Measurements from ENCODE around the gene PTPN18.

PTPN18 gene

DNA sequence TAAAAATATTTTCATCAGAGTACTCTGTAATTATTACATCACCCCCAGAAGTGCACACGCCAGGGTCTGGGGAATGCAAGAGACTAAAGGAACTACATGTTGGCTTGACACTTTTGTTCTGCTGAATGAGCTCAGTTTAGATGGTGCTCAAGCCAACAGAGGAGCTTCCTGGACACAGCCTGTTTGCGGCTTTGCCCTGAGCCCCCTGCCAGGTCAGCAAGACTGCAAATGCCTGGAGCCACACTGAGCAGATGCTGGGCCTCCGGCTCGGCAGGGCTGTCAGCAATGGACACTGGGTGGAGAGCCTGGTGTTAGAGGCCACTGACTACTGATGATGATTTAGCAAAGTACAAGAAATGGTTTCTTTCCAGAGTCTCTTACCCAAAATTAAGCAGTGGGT lies 31.9 kb downstream of the PTPN18 start:
- no peak overlapping the region for H3K9ac ChIP-seq (ENCODE audit: low read depth, low read length)
- H3K4me2 ChIP-seq (ENCODE audit: insufficient read depth, low read length), result no peak overlapping the region
- no peaks in the 10 kb centered on the region for H3K4me1 ChIP-seq (ENCODE audit: insufficient read depth, low read length)

GRCh38 chr2:130388221-130388907 lies 32.5 kb downstream of the PTPN18 start:
- Histone ChIP-seq H3K4me2 (ENCODE audit: insufficient read depth, low read length) (no peak overlapping the region), H3K9ac (ENCODE audit: low read depth, low read length) (no peak overlapping the region), H3K4me1 (ENCODE audit: insufficient read depth, low read length) (no peaks in the 10 kb centered on the region), H3K27ac (ENCODE audit: low read length) (no peak overlapping the region), H3K4me3 (ENCODE audit: low read depth in 1 of 2, low read length in 2 of 2) (no peak overlapping the region), H2AFZ (ENCODE audit: low read depth, low read length) (no peak overlapping the region), H3K36me3 (ENCODE audit: insufficient read depth, low read length) (no peaks in the 10 kb centered on the region), H4K20me1 (ENCODE audit: insufficient read depth, low read length) (no peaks in the 10 kb centered on the region), H3K79me2 (ENCODE audit: insufficient read depth, low read length) (no peaks in the 10 kb centered on the region), H3K27me3 (ENCODE audit: insufficient read depth, low read length, poor library complexity) (no peaks in the 10 kb centered on the region), H3K9me3 (ENCODE audit: insufficient read depth, low read length, severe bottlenecking) (no peaks in the 10 kb centered on the region)
- no peak for ATAC-seq (ENCODE audit: insufficient read depth, low read depth)
- TF ChIP-seq CTCF (IDR thresholded peaks at IDR 0.05; ENCODE audit: borderline replicate concordance, extremely low read depth, low read length, poor library complexity, severe bottlenecking), result no peak
- TF ChIP-seq EZH2 (IDR thresholded peaks at IDR 0.05; ENCODE audit: borderline replicate concordance, low read depth, low read length, severe bottlenecking), result no peak
- DNase-seq, result no peak

More for the DNA sequence above, 31.9 kb downstream of the PTPN18 start:
- no peaks in the 10 kb centered on the region for H4K20me1 ChIP-seq (ENCODE audit: insufficient read depth, low read length)
- no peak overlapping the region for H3K4me3 ChIP-seq (ENCODE audit: low read depth in 1 of 2, low read length in 2 of 2)
- DNase-seq (no peak), ATAC-seq (ENCODE audit: insufficient read depth, low read depth) (no peak)
- H3K27ac ChIP-seq (ENCODE audit: low read length), result no peak overlapping the region
- H3K36me3 ChIP-seq (ENCODE audit: insufficient read depth, low read length), result no peaks in the 10 kb centered on the region
- no peaks in the 10 kb centered on the region for H3K79me2 ChIP-seq (ENCODE audit: insufficient read depth, low read length)
- H2AFZ ChIP-seq (ENCODE audit: low read depth, low read length), result no peak overlapping the region
- TF ChIP-seq CTCF (IDR thresholded peaks at IDR 0.05; ENCODE audit: borderline replicate concordance, extremely low read depth, low read length, poor library complexity, severe bottlenecking), result no peak
- TF ChIP-seq EZH2 (IDR thresholded peaks at IDR 0.05; ENCODE audit: borderline replicate concordance, low read depth, low read length, severe bottlenecking), result no peak
- no peaks in the 10 kb centered on the region for H3K27me3 ChIP-seq (ENCODE audit: insufficient read depth, low read length, poor library complexity)
- H3K9me3 ChIP-seq (ENCODE audit: insufficient read depth, low read length, severe bottlenecking), result no peaks in the 10 kb centered on the region

DNA sequence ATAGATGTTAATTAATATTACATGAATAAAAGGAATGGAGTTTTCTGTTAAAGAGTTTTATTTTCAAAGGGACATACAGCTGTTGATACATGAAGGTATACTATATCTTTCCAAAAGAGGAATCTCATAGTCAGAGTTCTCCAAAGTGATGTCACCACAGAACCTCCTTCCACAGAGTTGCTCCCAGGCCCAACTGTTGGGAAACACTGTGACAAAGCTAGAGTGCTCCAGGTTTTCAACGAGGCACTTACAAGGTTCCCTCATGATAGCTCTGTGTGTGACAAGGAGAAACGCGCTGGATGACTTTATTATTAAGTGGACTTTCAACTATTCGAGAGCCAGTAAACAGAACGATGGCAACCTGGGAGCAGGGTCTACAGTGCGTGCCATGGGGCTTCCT lies 33.5 kb downstream of the PTPN18 start:
- no peak overlapping the region for H3K9ac ChIP-seq (ENCODE audit: low read depth, low read length)
- no peak overlapping the region for H3K4me3 ChIP-seq (ENCODE audit: low read depth in 1 of 2, low read length in 2 of 2)
- no peak overlapping the region for H2AFZ ChIP-seq (ENCODE audit: low read depth, low read length)
- DNase-seq (no peak), ATAC-seq (ENCODE audit: insufficient read depth, low read depth) (no peak)
- no peaks in the 10 kb centered on the region for H3K36me3 ChIP-seq (ENCODE audit: insufficient read depth, low read length)
- H3K4me2 ChIP-seq (ENCODE audit: insufficient read depth, low read length), result no peak overlapping the region
- H3K79me2 ChIP-seq (ENCODE audit: insufficient read depth, low read length), result no peaks in the 10 kb centered on the region
- no peaks in the 10 kb centered on the region for H3K27me3 ChIP-seq (ENCODE audit: insufficient read depth, low read length, poor library complexity)
- H3K4me1 ChIP-seq (ENCODE audit: insufficient read depth, low read length), result no peaks in the 10 kb centered on the region
- H4K20me1 ChIP-seq (ENCODE audit: insufficient read depth, low read length), result no peaks in the 10 kb centered on the region
- no peaks in the 10 kb centered on the region for H3K9me3 ChIP-seq (ENCODE audit: insufficient read depth, low read length, severe bottlenecking)
- no peak overlapping the region for H3K27ac ChIP-seq (ENCODE audit: low read length)
- TF ChIP-seq EZH2 (IDR thresholded peaks at IDR 0.05; ENCODE audit: borderline replicate concordance, low read depth, low read length, severe bottlenecking), result no peak
- no peak for TF ChIP-seq CTCF (IDR thresholded peaks at IDR 0.05; ENCODE audit: borderline replicate concordance, extremely low read depth, low read length, poor library complexity, severe bottlenecking)

All from DND-41 (cell line).